HUES48 (cell line): Measurements from ENCODE around the gene VPS4A.

ENCODE experiments used
- H3K27ac ChIP-seq: one replicate; pipeline ENCODE4 v1.7.0; 2013; ENCODE audit warnings: low read depth, low read length, inconsistent platforms
- H3K27me3 ChIP-seq: 2 replicates; pipeline ENCODE4 v1.6.1; 2013; ENCODE audit warnings: mild to moderate bottlenecking, low read length; ENCODE audit not compliant: control insufficient read depth, insufficient read depth
- H3K36me3 ChIP-seq: 2 replicates; pipeline ENCODE4 v1.6.1; 2013; ENCODE audit warnings: low read length; ENCODE audit not compliant: control insufficient read depth, insufficient read depth
- H3K4me1 ChIP-seq: 2 replicates; pipeline ENCODE4 v1.6.1; 2013; ENCODE audit warnings: mild to moderate bottlenecking, low read length; ENCODE audit not compliant: control insufficient read depth, insufficient read depth
- H3K4me3 ChIP-seq: 2 replicates; pipeline ENCODE4 v1.5.1; 2013; ENCODE audit warnings: mild to moderate bottlenecking, low read depth, low read length
- H3K9ac ChIP-seq: 2 replicates; pipeline ENCODE4 v1.6.1; 2013; ENCODE audit warnings: mild to moderate bottlenecking, low read depth, low read length, moderate library complexity
- H3K9me3 ChIP-seq: 2 replicates; pipeline ENCODE4 v1.6.1; 2013; ENCODE audit warnings: low read length; ENCODE audit not compliant: control insufficient read depth, insufficient read depth

Gene VPS4A

GRCh38 chr16:69367980-69368379 lies 56.8 kb downstream of the VPS4A start:
- no peak overlapping the region for H3K27ac ChIP-seq
- no peaks in the 10 kb centered on the region for H3K27me3 ChIP-seq
- peaks cover 75% of the 10 kb centered on the region for H3K36me3 ChIP-seq
- no peak overlapping the region for H3K4me3 ChIP-seq
- H3K9me3 ChIP-seq: no peaks in the 10 kb centered on the region
- H3K4me1 ChIP-seq: no peaks in the 10 kb centered on the region
- H3K9ac ChIP-seq: no peak overlapping the region

DNA sequence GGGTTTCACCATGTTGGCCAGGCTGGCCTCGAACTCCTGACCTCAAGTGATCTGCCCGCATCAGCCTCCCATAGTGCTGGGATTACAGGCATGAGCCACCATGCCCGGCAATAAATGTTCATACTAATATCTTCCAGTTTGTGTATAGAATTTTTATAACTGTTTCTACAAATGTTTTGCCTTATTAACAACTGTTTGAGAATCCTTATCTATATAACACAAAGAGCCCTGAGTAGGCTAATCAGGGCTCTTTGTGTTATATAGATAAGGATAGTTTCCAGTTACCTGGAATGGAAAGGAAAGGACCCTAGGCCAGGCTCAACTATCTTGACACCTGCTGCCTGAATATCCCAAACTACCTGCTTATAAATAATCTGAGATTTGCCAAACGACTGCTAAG lies 57.7 kb downstream of the VPS4A start:
- Histone ChIP-seq H3K27me3 (no peaks in the 10 kb centered on the region), H3K9me3 (no peaks in the 10 kb centered on the region), H3K27ac (no peak overlapping the region), H3K4me1 (no peaks in the 10 kb centered on the region), H3K4me3 (no peak overlapping the region), H3K36me3 (peaks cover 75% of the 10 kb centered on the region), H3K9ac (no peak overlapping the region)

DNA sequence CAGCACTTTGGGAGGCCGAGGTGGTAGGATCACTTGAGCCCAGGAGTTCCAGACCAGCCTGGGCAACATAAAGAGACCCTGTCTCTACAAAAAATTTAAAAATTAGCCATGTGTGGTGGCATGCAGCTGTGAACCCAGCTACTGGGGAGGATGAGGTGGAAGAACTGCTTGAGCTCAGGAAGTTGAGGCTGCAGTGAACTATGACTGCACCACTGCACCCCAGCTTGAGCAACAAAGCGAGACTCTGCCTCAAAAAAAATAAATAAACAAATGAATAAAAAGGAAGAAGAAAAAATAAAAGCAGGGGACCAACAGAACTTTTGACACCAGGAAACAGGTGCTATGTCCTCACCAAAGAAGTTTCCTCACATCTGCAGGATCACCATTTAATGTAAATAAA lies 60.4 kb downstream of the VPS4A start:
- Histone ChIP-seq H3K9ac (no peak overlapping the region), H3K27me3 (no peaks in the 10 kb centered on the region), H3K4me3 (no peak overlapping the region), H3K9me3 (no peaks in the 10 kb centered on the region), H3K4me1 (no peaks in the 10 kb centered on the region), H3K27ac (no peak overlapping the region), H3K36me3 (peaks cover 61% of the 10 kb centered on the region)

DNA sequence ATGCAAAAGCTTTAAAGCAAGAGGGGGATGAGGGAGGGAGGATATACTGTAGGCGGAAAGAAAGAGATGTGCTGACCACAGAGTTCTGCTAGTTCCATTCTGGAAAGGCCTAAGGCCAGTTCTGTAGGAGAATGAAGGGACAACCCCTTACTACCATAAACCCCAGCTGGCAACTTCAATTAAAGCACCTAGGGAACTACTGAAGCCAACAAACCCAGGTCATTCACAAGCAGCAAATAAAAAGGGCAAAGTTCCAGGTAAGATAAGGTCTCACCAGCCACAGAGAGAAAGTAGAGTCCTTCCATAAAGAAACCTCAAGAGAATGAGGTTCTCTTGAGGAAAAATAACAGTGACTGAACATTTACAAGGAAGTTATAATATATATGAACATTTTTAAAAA lies 61.9 kb downstream of the VPS4A start:
- Histone ChIP-seq H3K9me3 (no peaks in the 10 kb centered on the region), H3K9ac (no peak overlapping the region), H3K4me3 (no peak overlapping the region), H3K27ac (no peak overlapping the region), H3K27me3 (no peaks in the 10 kb centered on the region), H3K36me3 (peaks cover 54% of the 10 kb centered on the region), H3K4me1 (no peaks in the 10 kb centered on the region)
